ENCODE results near the gene SPNS2.
"Not testable (repeated sequence)": the region's sequence is repeated elsewhere in the genome, so short reads cannot be mapped to it uniquely, and the experiment has no call there.

Gene SPNS2

DNA sequence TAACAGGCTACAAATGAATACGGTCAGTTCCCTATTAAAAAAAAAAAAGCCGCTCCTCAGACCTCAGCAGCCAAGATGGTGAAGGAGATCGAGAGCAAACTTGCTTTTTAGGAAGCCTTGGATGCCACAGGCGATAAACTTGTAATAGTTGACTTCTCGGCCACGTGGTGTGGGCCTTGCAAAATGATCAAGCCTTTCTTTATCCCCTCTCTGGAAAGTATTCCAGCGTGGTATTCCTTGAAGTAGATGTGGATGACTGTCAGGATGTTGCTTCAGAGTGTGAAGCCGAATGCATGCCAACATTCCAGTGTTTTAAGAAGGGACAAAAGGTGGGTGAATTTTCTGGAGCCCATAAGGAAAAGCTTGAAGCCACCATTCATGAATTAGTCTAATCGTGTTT lies 73.5 kb downstream of the SPNS2 start:
- no peak for DNase-seq (ENCODE audit: low read depth)

DNA sequence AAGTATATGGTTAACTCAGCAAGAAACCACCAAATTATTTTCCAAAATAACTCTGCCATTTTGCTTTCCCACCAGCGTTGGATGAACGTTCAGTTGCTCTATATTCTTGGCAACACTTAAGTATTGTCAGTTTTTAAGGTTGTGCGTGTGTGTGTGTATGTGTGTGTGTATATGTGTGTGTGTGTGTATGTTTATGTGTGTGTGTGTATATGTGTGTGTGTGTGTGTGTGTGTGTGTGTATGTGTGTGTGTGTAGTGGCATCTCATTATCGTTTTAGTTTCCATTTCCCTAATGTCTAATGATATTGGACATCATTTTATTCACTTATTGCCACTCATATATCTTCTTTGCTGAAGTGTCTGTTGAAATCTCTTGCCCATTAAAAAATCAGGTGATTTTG lies 74.4 kb downstream of the SPNS2 start:
- no peak for DNase-seq (ENCODE audit: low read depth)

GRCh38 chr17:4573669-4574068 lies 75.0 kb downstream of the SPNS2 start:
- DNase-seq (ENCODE audit: low read depth), result no peak

- no peak for DNase-seq (ENCODE audit: low read depth)
Observed at GRCh38 chr17:4574448-4575045, 75.9 kb downstream of the SPNS2 start.

DNA sequence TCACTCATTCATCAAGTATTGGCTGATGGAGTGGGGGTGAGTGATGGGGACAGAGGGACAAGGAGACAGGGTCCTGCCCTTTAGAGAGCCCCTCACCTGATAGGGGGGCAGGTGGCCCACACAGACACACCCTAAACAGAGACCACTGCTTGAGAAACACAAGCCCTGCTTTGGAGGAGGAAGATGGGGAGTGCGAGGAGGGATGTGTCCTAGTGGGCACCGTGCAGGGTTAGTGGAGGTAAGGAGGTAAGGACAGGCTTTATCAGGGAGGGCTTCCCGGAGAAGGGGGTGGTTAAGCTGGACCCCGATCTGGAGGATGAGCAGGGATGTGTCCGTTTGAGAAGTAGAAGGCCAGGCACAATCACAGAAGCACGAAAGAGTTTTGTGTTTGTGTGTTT lies 77.5 kb downstream of the SPNS2 start:
- no peak for DNase-seq (ENCODE audit: low read depth)

DNA sequence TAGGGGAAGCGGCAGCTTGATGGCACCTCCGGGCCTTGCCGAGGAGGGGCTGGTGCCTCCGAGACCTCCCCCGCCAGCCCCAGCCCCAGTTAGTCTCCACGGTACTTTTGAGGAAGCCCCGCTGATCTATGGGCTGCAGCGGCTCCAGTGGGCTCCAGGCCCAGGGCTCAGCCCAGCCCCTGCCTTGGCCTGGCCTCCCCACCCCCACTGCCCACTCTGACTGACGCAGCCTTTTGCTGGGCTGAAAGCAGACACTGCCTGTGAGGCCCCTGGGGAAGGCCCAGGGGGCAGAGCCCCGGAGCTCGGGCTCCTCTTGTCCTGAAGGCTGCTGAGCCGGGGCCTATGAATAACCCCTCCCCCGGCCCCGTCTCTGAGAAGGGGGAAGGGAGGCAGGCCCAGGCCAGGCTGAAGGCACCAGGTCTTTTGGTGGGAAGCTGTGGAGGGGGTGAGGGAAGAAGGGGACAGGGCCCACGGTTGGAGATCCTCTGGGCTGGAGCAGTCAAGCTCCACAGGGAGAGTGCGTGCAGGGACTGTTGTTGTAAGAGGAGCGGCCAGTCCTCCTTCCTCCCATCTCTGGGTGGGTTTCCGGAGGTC lies 78.1 kb downstream of the SPNS2 start:
- DNase-seq (ENCODE audit: low read depth), result no peak

- no peak for DNase-seq (ENCODE audit: low read depth)
Observed at GRCh38 chr17:4577386-4577993, 78.8 kb downstream of the SPNS2 start.

DNA sequence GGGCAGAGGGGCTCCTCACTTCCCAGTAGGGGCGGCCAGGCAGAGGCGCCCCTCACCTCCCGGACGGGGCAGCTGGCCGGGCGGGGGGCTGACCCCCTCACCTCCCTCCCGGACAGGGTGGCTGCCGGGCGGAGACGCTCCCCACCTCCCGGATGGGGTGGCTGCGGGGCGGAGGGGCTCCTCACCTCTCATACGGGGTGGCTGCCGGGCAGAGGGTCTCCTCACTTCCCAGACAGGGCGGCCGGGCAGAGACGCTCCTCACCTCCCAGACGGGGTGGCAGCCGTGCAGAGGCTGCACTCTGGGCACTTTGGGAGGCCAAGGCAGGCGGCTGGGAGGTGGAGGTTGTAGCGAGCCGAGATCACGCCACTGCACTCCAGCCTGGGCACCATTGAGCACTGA lies 79.7 kb downstream of the SPNS2 start:
- DNase-seq (ENCODE audit: low read depth), result not testable (repeated sequence)

DNA sequence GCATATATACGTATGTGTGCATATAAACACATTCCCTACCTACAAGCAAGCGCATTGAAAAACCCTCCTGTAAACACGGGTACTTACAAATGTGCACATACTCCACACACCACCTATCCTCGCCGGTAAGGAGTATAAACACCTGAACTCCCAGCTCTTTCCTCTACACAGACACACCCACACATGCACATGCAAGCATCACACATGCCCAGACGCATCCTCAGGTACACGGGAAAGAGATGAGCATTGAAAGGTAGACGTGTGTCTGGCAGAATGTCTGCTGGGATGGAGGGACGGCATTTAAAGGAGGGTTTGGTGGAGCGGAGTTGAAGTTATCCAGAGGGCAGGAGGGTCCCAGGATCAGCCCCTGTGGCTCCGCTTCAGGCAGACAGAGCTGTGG lies 81.0 kb downstream of the SPNS2 start:
- DNase-seq (ENCODE audit: low read depth), result no peak

GRCh38 chr17:4580291-4580690 lies 81.6 kb downstream of the SPNS2 start:
- DNase-seq (ENCODE audit: low read depth), result no peak

GRCh38 chr17:4582101-4582501 lies 83.4 kb downstream of the SPNS2 start:
- DNase-seq (ENCODE audit: low read depth), result no peak

GRCh38 chr17:4582691-4583090 lies 84.0 kb downstream of the SPNS2 start:
- no peak for DNase-seq (ENCODE audit: low read depth)

DNA sequence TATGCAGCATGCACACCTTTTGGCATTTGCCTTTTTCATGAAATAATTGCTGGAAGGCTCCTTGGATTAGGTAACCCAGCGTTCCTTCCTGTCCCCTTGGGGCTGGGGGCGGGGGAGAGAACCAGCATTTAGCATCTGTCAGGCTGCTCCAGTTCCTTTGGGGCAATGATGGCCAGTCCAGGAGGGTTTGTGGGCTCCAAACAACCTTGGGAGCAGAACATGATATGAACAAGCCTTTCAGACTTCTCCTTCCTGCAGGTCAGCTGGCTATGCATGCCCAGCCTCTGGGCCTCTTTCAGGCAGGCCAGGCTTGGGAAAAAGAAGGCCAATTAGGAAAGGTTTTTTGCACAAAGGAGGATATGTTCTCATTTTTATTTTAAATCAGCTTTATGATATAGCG lies 84.5 kb downstream of the SPNS2 start:
- DNase-seq (ENCODE audit: low read depth), result no peak

GRCh38 chr17:4583782-4584100 lies 85.1 kb downstream of the SPNS2 start:
- DNase-seq (ENCODE audit: low read depth), result peak; percentile 8

- no peak for DNase-seq (ENCODE audit: low read depth)
Observed at GRCh38 chr17:4584101-4584916, 85.6 kb downstream of the SPNS2 start, which contains the start of gene SMTNL2. TSS of gene SMTNL2 (plus strand) at chr17:4584529. CDS start at chr17:4584606, 77 bp downstream.

- DNase-seq (ENCODE audit: low read depth), result no peak
Observed at GRCh38 chr17:4584917-4585637, 86.4 kb downstream of the SPNS2 start.

DNA sequence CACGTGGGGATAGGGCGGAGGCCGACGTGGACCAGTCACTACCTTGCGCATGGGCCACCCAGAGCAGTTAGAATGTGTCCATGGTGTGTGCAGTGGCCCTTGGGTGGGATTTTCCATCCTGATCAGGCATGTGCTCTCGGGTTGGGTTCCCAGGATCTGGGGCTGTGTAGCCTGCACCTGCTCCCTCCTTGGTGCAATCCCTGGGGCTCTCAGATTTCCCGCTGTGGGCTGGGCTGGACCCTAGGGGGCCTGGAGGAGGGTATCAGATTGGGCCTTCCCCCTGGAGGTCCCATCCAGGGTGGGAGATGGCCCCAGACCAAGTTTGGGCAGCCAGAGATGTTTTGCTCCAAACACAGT lies 86.9 kb downstream of the SPNS2 start:
- DNase-seq (ENCODE audit: low read depth), result no peak

DNA sequence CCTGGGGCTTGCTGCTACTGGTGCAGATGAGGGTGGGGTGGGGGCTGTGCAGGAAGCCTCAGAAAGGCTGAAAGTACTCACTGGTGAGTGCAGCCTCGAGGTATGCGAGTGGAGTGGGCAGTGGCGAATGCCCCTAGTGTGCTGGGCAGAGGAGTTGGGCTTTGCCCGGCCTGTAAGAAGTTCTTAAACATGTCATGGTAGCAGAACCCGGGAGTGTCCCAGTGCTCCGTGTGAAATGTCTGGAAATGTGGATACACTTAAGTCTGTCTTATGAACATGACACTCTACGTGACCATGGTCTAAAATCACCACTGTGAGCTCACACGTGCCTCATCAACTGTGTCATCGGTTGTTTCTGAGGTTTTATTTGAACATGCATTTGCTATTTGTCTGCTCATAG lies 87.4 kb downstream of the SPNS2 start:
- no peak for DNase-seq (ENCODE audit: low read depth)

- DNase-seq (ENCODE audit: low read depth), result no peak
Observed at GRCh38 chr17:4587195-4587594, 88.5 kb downstream of the SPNS2 start.

DNA sequence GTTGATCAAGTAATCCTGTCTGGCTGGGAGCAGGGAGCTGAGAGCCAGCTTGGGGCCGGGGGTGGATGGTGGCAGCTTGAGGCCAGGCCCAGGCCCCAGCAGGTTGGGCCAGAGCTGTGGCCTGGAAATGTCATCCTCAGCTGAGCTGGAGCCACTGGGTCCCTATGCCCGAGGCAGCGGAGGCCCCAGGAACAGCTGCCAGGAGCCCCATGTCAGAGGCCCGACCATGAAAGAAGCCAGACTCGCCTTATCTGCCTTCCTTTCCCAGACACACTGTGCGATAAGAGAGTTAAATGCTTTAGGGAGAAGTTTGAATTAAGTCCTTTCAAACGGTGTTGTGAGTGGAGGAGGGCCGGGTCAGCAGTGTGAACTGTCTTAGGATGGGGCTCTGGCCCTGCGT lies 89.1 kb downstream of the SPNS2 start:
- DNase-seq (ENCODE audit: low read depth), result no peak

DNA sequence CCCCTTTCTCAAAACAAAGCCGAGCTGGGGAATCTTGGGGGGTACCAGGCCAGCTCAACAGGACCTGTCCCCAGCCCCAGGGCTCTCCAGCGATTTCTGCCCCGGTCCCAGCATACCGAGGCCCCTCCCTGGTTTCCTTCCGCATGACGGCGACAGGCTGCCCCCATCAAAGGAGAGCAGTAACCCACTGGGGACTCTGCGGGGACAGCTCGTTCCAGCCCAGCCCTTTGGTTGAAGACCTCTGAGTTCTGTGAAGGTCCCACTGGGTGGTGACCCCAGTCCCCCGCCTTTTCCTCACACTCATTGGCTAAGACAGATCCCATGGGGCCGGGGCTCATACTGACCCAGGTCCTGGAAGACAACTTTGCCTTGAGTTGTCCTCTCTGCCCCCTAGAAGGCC lies 89.7 kb downstream of the SPNS2 start:
- no peak for DNase-seq (ENCODE audit: low read depth)
